ENCODE measurements around the gene WIPF1. TPM values are rescaled to one million over a fixed set of nuclear protein-coding genes. Genes with fewer than 3 reads are reported as not detected.

The WIPF1 gene
- polyA plus RNA-seq, 6 donors from 2014 or later, result 67.8 to 119 (median 95.5) TPM

Other genes starting within 250 kb of the WIPF1 start
- 10 to 100 TPM; 13.9 to 22.1 (median 16.5) TPM for gene SCRN3, start 202.1 kb downstream of the WIPF1 start, polyA plus RNA-seq (ENCODE audit: low read depth in 6 of 6)
- 1 to 10 TPM; 1.9 to 6.5 (median 4.1) TPM for gene GPR155, start 110.8 kb downstream of the WIPF1 start, polyA plus RNA-seq (ENCODE audit: low read depth in 6 of 6)
- under 1 TPM in 2 of 6 donors, not detected in 4; 0.22 to 0.45 TPM for gene CHRNA1, start 166.7 kb upstream of the WIPF1 start, polyA plus RNA-seq (ENCODE audit: low read depth in 6 of 6)